ENCODE results near the gene ETV1. TPM values are rescaled to one million over a fixed set of nuclear protein-coding genes. Genes with fewer than 3 reads are reported as not detected.

Gene ETV1
- total RNA-seq, 1 experiment from 2014 or later: 7.4 TPM

GRCh38 chr7:13911909-13912308 lies 77.6 kb downstream of the ETV1 start:
- ChIA-PET CTCF (no interaction called here), POLR2A (no interaction called here)
- DNase-seq (ENCODE audit: low read depth, low spot score) (no peak), ATAC-seq (no peak)
- Histone ChIP-seq H3K9me3 (ENCODE audit: control insufficient read depth, insufficient read depth, low read depth, low read length) (no peaks in the 10 kb centered on the region), H3K4me3 (ENCODE audit: low read depth in 2 of 2, low read length in 2 of 2) (no peak overlapping the region), H3K4me1 (ENCODE audit: control insufficient read depth, insufficient read depth, low read length) (no peaks in the 10 kb centered on the region), H3K27me3 (ENCODE audit: control insufficient read depth, insufficient read depth, low read length) (no peaks in the 10 kb centered on the region), H3K27ac (ENCODE audit: low read length) (no peak overlapping the region), H3K36me3 (ENCODE audit: control insufficient read depth, insufficient read depth, low read length) (no peaks in the 10 kb centered on the region)
- no TSS peak for BruUV-seq (replicated peaks)
- intact Hi-C loops (cut with micrococcal nuclease; ENCODE audit: unreplicated experiment): no loop called here
- TF ChIP-seq, protein P1, sequence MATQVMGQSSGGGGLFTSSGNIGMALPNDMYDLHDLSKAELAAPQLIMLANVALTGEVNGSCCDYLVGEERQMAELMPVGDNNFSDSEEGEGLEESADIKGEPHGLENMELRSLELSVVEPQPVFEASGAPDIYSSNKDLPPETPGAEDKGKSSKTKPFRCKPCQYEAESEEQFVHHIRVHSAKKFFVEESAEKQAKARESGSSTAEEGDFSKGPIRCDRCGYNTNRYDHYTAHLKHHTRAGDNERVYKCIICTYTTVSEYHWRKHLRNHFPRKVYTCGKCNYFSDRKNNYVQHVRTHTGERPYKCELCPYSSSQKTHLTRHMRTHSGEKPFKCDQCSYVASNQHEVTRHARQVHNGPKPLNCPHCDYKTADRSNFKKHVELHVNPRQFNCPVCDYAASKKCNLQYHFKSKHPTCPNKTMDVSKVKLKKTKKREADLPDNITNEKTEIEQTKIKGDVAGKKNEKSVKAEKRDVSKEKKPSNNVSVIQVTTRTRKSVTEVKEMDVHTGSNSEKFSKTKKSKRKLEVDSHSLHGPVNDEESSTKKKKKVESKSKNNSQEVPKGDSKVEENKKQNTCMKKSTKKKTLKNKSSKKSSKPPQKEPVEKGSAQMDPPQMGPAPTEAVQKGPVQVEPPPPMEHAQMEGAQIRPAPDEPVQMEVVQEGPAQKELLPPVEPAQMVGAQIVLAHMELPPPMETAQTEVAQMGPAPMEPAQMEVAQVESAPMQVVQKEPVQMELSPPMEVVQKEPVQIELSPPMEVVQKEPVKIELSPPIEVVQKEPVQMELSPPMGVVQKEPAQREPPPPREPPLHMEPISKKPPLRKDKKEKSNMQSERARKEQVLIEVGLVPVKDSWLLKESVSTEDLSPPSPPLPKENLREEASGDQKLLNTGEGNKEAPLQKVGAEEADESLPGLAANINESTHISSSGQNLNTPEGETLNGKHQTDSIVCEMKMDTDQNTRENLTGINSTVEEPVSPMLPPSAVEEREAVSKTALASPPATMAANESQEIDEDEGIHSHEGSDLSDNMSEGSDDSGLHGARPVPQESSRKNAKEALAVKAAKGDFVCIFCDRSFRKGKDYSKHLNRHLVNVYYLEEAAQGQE (IDR thresholded peaks at IDR 0.05; ENCODE audit: insufficient read depth in 1 of 2, low read depth in 2 of 2, low read length in 1 of 2): no peak
- no peak for TF ChIP-seq POLR2AphosphoS5 (IDR thresholded peaks at IDR 0.05; ENCODE audit: low read depth, low read length)
- TF ChIP-seq TCF7L2 (IDR thresholded peaks at IDR 0.05; ENCODE audit: low read depth, low read length): no peak
- no peak for TF ChIP-seq SIN3A (IDR thresholded peaks at IDR 0.05; ENCODE audit: borderline replicate concordance, insufficient read depth, low read depth, low read length)
- TF ChIP-seq, protein P2, sequence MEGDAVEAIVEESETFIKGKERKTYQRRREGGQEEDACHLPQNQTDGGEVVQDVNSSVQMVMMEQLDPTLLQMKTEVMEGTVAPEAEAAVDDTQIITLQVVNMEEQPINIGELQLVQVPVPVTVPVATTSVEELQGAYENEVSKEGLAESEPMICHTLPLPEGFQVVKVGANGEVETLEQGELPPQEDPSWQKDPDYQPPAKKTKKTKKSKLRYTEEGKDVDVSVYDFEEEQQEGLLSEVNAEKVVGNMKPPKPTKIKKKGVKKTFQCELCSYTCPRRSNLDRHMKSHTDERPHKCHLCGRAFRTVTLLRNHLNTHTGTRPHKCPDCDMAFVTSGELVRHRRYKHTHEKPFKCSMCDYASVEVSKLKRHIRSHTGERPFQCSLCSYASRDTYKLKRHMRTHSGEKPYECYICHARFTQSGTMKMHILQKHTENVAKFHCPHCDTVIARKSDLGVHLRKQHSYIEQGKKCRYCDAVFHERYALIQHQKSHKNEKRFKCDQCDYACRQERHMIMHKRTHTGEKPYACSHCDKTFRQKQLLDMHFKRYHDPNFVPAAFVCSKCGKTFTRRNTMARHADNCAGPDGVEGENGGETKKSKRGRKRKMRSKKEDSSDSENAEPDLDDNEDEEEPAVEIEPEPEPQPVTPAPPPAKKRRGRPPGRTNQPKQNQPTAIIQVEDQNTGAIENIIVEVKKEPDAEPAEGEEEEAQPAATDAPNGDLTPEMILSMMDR (IDR thresholded peaks at IDR 0.05): no peak
- in situ Hi-C loops (cut with HindIII; ENCODE audit: low pct_unique_long_range_greater_than_20kb, low sequenced_read_pairs): no loop called here

DNA sequence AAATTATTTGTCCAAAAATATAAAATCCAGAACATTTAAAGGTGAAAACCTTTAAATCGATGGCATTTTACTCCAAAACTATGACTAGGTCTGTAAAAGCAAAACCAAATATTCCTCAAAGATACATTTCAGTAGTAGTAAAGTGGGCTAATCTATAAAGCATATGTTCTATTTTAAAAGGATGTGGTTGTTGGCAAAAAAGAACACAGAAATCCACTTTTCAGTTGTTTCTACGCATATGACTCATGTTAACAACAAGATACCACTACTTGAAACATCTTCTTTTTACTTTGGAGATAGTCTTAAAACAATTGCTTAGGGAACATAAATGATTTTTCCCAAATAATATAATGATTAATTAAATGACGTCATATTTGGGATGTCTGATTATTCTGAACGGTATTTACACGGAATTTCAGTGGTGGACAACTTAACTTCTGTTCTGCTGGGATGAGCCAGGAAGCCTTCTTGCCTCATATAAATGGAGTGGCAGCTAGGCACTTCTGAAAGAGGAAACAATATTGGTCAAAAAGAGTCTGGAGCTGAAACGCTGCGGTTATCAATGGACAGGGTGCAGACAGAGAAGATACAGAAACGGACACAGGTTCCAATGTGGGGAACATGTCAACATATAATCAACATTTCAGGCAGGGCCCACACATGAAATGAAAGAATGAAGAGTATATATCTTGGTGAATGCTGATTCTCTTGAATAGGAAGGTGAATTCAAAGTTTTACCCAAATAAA lies 78.5 kb downstream of the ETV1 start:
- in situ Hi-C loops (cut with HindIII; ENCODE audit: low pct_unique_long_range_greater_than_20kb, low sequenced_read_pairs): no loop called here
- no peak for ATAC-seq
- no peak for DNase-seq (ENCODE audit: low read depth, low spot score)
- Histone ChIP-seq H3K27ac (ENCODE audit: low read length) (no peak overlapping the region), H3K36me3 (ENCODE audit: control insufficient read depth, insufficient read depth, low read length) (no peaks in the 10 kb centered on the region), H3K4me3 (ENCODE audit: low read depth in 2 of 2, low read length in 2 of 2) (no peak overlapping the region), H3K9me3 (ENCODE audit: control insufficient read depth, insufficient read depth, low read depth, low read length) (no peaks in the 10 kb centered on the region), H3K4me1 (ENCODE audit: control insufficient read depth, insufficient read depth, low read length) (no peaks in the 10 kb centered on the region), H3K27me3 (ENCODE audit: control insufficient read depth, insufficient read depth, low read length) (no peaks in the 10 kb centered on the region)
- BruUV-seq (replicated peaks): no TSS peak
- ChIA-PET POLR2A (no interaction called here), CTCF (no interaction called here)
- intact Hi-C loops (cut with micrococcal nuclease; ENCODE audit: unreplicated experiment): no loop called here
- TF ChIP-seq SIN3A (IDR thresholded peaks at IDR 0.05; ENCODE audit: borderline replicate concordance, insufficient read depth, low read depth, low read length): no peak
- TF ChIP-seq, protein P1 (IDR thresholded peaks at IDR 0.05; ENCODE audit: insufficient read depth in 1 of 2, low read depth in 2 of 2, low read length in 1 of 2): no peak
- no peak for TF ChIP-seq POLR2AphosphoS5 (IDR thresholded peaks at IDR 0.05; ENCODE audit: low read depth, low read length)
- TF ChIP-seq TCF7L2 (IDR thresholded peaks at IDR 0.05; ENCODE audit: low read depth, low read length): no peak
- TF ChIP-seq, protein P2 (IDR thresholded peaks at IDR 0.05): no peak

Data from Panc1 (cell line).